Stromal cell of bone marrow (primary cell): Measurements from ENCODE around the gene STK32B.
"Not testable (repeated sequence)": the region's sequence is repeated elsewhere in the genome, so short reads cannot be mapped to it uniquely, and the experiment has no call there.

Experiments used
- DNase-seq: peaks from one replicate; pipeline ENCODE4 v3.0.0-alpha.2; 2012; ENCODE audit warnings: low read depth

STK32B gene

GRCh38 chr4:5030927-5031326, 20.4 kb upstream of the STK32B start:
- DNase-seq: no peak

- DNase-seq: no peak
These were observed 18.5 kb upstream of the STK32B start for GRCh38 chr4:5032813-5033212.

- DNase-seq: no peak
These were observed 17.9 kb upstream of the STK32B start for GRCh38 chr4:5033281-5033841.

GRCh38 chr4:5034206-5034605, 17.1 kb upstream of the STK32B start:
- no peak for DNase-seq

GRCh38 chr4:5036239-5036638, 15.0 kb upstream of the STK32B start:
- no peak for DNase-seq

GRCh38 chr4:5037553-5038551, 13.4 kb upstream of the STK32B start:
- DNase-seq: peak; percentile 79

GRCh38 chr4:5039800-5040199, 11.5 kb upstream of the STK32B start:
- no peak for DNase-seq

GRCh38 chr4:5040856-5041620, 10.2 kb upstream of the STK32B start:
- no peak for DNase-seq

- DNase-seq: no peak
These were observed 9.6 kb upstream of the STK32B start for GRCh38 chr4:5041699-5042098.

GRCh38 chr4:5043579-5043978, 7.7 kb upstream of the STK32B start:
- DNase-seq: no peak

GRCh38 chr4:5044341-5044740, 6.9 kb upstream of the STK32B start:
- no peak for DNase-seq

- DNase-seq: no peak
These were observed 6.2 kb upstream of the STK32B start for GRCh38 chr4:5045097-5045496.

- DNase-seq: no peak
These were observed 2.6 kb upstream of the STK32B start for GRCh38 chr4:5048721-5049120.

GRCh38 chr4:5050520-5051277, 581 bp upstream of the STK32B start:
- DNase-seq: peak; percentile 63

GRCh38 chr4:5052204-5052702, 973 bp downstream of the STK32B start:
- no peak for DNase-seq

GRCh38 chr4:5052726-5053425, 1.6 kb downstream of the STK32B start:
- no peak for DNase-seq

- DNase-seq: no peak
These were observed 3.3 kb downstream of the STK32B start for GRCh38 chr4:5054532-5054931.

GRCh38 chr4:5055411-5055810, 4.1 kb downstream of the STK32B start:
- no peak for DNase-seq

GRCh38 chr4:5066101-5066500, 14.8 kb downstream of the STK32B start:
- no peak for DNase-seq

- not testable (repeated sequence) for DNase-seq
These were observed 15.7 kb downstream of the STK32B start for GRCh38 chr4:5066968-5067367.

- DNase-seq: no peak
These were observed 16.6 kb downstream of the STK32B start for GRCh38 chr4:5067908-5068307.
